NCI-H526 treated with DMSO at 0.1 percent for 48 hours (cell line): ENCODE results near the gene KCNB1.

Experiments used
- DNase-seq: peaks from one replicate; lab custom pipeline; 2025; lab: John Stamatoyannopoulos, UW

The KCNB1 gene

DNA sequence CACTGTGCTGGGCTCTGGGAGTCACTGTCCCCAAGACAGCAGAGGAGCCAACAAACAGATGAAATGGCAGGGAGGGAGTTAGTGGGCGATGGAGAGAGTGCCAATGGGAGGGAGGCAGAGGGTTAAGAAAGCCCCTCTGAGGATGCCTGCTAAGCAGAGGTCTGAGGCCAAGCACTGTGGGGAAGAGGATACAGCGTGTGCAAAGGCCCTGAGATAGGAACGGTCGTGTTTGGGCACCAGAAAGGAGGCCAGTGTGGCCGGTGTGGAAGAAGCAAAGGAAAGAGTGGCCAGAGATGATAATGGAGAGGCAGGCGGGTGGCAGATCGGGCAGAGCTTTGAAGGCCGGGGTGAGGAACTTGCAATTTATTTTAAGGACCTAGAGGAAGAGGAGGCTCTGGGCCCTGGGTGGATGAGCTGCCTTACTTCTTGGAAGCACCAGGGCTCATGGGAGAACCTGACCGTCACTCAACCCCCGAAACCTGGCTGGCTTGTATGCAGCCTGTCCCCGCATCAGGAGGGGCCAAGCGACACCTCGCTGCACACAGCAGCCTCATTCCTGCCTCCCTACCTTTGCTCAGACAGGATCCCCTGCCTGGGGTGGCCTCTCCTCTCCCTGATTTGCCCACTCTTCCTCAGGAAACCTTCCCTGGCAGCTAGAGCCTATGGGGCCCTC is 73.0 kb downstream of the KCNB1 start:
- no peak for DNase-seq

DNA sequence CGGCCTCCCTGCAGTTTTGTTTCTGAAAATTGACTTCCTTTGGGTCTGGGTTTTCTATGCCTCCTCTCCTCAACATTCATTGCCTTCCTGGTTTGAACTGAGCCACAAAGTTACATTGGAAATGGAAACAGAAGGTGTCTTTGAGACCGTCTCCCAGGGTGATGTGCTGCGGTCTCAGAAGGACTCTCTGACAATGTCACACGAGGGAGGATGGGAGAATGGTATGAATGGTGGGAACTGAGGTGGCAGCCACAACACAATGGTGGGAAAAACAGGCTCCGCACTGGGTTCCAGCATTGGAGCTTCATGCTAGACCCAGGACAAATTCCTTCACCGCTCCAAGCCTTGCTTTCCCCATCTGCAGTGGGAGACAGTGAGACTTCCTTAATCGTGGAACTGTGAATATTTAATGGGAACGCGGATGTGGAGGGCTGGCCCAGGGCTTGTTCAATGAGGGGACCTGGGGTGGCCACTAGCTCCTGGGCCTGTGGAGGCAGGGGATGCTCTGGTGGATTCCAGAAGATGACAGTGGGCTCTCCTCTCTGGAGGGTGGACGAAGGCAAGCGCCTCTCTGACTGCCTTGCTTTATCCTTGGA is 73.9 kb downstream of the KCNB1 start:
- DNase-seq = no peak

DNA sequence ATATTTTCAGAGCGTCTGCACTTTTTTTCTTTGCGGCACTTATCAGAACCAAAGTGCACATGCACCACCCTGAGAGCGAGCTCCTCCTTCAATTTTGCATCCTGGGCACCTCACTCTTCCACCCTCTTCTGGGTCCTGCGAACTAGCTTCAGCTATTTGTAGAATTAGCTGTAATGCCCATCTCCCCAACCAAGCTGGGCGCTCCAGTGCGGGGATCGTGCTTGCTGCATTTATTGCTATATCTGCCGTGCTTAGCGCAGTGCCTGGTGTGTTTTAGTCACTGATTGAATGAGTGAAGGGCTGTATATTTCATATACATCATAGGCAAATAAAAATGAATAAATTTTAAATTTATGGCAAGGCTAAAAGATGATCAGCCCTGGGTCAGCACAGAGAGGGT is 75.8 kb downstream of the KCNB1 start:
- DNase-seq = no peak

DNA sequence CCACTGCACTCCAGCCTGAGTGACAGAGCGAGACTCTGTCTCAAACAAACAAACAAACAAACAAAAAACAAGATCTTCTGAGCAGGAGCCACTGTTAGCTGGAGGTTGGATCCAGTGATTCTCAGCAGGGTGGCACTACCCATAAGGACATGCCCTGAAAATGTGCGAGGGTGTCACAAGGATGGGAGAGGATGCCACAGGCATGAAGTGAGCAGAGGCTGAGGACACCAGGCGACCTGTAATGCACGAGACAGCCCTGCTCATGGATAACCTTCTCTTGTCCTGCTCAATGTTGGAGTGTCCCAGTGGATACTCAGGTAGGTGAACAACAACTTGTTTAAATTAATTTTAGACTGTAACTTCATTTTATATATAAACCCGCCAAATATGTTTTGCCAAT is 76.8 kb downstream of the KCNB1 start:
- DNase-seq = no peak

DNA sequence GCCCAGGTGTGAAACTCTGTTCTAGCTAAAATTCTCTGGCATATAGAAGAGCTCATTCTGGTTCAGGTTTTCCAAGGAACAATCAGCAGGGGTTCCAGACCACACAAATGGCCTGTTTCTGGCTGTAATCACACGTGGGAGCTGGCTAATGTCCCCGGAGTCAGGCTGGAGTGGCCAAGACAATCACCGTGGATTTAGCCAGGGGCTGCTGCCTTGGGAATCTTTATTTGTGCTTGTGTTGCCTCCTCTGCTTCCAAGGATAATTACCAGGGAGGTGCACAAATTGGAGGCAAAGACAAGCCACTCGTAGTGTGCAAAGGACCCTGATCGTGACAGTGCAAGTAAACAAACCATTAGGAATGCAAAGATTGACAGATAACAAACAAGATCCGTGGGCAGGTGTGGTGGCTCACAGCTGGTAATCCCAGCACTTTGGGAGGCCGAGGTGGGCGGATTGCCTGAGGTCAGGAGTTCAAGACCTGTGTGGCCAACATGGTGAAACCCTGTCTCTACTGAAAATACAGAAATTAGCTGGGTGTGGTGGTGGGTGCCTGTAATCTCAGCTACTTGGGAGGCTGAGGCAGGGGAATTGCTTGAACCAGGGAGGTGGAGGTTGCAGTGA is 77.3 kb downstream of the KCNB1 start:
- DNase-seq = no peak

DNA sequence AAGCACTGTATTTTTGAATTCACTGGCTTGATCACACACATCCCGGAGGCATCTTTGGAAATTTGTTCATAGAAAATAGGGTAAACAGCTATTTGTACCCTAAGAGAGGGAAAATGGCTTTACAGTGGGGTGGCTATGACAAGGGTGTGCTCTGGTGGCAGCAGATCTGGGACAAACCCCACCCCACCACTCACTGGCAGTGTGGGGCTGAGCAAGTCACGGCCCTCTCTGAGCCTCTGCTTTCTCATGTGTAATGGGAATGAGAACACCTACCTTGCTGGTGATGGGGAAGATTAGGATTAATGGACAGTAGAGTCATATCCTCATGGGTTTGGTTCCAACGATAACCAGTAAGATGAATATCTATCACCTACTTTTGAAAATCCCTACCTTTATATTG is 78.0 kb downstream of the KCNB1 start:
- DNase-seq = no peak

DNA sequence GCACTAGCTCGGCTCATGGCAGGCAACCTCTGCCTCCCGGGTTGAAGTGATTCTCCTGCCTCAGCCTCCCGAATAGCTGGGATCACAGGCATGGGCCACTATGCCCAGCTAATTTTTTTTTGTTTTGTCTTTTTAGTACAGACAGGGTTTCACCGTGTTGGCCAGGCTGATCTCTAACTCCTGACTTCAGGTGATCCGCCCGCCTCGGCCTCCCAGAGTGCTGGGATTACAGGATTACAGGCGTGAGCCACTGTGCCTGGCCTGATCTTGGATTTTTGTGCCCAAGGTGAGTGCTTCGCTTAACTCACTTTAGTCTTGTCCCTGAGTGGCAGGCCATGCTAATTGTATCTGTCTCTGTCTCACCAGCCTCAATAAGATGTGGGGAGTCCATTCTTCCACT is 78.6 kb downstream of the KCNB1 start:
- DNase-seq = no peak

- no peak for DNase-seq
Observed at GRCh38 chr20:49403012-49403411, 79.5 kb downstream of the KCNB1 start.

- no peak for DNase-seq
Observed at GRCh38 chr20:49400904-49401303, 81.6 kb downstream of the KCNB1 start.

DNA sequence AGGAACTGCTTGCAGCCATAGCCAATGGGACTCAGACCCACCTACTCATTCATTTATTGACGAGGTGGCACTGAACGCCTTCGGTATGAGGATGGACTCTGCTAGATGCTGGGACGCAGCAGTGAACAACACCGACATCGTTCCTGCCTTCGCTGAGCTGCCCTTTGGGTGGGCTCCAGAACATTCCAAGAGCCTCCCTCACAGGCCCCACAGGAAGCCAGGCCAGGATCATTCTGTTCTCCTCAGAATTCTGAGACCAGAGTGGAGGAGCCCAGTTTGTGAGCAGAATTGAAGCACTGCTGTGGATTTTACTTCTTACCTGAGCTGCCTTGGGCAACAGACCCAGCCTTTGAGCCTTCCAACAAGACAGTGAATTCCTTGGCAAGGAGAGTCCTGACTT is 82.1 kb downstream of the KCNB1 start:
- DNase-seq = no peak

DNA sequence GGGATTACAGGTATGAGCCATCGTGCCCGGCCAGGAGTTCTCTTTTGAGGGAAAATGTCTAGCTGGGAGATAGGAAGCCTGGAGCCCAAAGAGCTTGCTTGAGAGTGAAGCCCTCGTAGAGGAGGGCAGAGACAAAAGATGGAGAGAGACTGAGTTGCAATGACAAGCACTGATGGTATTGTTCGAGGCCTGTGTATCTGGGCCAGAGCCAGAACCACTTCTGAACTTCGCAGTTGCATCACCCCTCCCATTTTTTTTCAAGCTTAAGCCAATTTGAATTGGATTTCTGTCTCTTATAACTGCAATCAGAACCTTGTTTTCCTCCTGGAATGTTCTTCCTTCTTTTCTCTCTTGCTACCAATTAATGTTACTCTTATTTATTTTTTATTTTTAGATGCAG is 83.1 kb downstream of the KCNB1 start:
- DNase-seq = no peak

DNA sequence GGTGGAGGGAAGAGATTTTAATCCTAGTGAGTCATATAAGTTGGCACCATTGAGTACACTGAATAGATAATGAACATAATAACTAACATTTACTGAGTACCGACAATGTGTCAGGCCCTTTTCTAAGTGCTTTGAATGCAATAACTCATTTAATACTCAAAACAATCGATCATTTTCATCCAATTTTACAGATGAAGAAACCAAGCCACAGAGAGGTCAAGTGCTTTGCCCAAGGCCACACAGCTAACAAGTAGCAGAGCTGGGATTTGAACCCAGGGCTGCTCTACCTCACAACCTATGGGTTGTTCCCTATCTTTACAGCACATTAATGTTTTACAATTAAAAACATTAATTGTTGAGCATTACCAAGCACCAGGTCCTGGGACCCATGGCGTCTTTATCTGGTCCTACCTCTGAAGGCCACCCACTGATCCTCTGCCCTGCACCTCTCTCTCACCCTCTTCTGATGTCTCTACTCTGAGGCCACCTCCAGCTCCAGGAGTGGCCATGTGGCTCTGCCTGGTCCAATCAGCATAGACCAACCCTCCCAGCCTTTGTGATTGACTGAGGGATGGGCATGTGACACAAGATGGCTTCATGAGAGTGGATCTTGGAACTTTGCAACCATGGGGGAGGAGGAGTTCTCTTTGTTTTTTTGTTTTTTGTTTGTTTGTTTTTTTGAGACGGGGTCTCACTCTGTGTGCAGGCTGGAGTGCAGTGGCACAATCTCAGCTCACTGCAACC is 83.9 kb downstream of the KCNB1 start:
- no peak for DNase-seq

GRCh38 chr20:49397525-49397924 is 84.9 kb downstream of the KCNB1 start:
- DNase-seq = no peak

DNA sequence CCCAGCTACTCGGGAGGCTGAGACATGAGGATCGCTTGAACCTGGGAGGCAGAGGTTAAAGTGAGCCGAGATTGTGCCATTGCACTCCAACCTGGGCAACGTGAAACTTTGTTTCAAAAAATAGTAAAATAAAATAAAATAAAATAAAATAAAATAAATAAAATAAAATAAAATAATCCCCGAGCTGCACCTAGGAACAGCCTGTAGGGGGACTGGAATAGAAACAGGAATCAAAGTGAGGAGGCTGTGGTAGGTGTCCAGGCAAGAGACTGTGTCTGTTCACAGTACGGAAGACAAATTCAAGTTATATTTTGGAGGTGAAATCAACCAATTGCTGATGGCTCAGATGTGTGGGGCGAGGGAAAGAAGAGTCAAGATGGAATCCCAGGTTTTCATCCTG is 86.2 kb downstream of the KCNB1 start:
- no peak for DNase-seq

- DNase-seq = no peak
Observed at GRCh38 chr20:49395659-49396058, 86.8 kb downstream of the KCNB1 start.

GRCh38 chr20:49395183-49395582 is 87.3 kb downstream of the KCNB1 start:
- no peak for DNase-seq

DNA sequence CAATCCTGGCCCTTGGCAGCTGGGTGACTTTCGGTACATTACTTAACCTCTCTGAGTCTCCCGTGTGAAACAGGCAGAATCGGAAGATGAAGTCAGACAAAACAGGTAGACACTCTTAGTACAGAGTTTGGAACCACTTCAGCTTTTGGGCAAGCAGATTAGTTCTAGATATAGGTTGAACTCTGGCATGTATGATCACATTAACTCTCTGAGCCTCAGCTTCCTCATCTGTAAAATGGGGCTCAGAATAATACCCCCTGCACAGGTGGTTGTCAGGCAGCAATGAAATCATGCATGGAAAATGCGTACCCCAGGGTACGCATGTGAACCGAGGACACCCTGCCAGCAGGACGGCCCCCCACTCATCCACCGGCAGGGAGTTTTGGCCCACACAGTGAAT is 87.7 kb downstream of the KCNB1 start:
- no peak for DNase-seq

- no peak for DNase-seq
Observed at GRCh38 chr20:49394264-49394663, 88.2 kb downstream of the KCNB1 start.

GRCh38 chr20:49393803-49394202 is 88.7 kb downstream of the KCNB1 start:
- DNase-seq = no peak

- DNase-seq = no peak
Observed at GRCh38 chr20:49392745-49393144, 89.7 kb downstream of the KCNB1 start.

DNA sequence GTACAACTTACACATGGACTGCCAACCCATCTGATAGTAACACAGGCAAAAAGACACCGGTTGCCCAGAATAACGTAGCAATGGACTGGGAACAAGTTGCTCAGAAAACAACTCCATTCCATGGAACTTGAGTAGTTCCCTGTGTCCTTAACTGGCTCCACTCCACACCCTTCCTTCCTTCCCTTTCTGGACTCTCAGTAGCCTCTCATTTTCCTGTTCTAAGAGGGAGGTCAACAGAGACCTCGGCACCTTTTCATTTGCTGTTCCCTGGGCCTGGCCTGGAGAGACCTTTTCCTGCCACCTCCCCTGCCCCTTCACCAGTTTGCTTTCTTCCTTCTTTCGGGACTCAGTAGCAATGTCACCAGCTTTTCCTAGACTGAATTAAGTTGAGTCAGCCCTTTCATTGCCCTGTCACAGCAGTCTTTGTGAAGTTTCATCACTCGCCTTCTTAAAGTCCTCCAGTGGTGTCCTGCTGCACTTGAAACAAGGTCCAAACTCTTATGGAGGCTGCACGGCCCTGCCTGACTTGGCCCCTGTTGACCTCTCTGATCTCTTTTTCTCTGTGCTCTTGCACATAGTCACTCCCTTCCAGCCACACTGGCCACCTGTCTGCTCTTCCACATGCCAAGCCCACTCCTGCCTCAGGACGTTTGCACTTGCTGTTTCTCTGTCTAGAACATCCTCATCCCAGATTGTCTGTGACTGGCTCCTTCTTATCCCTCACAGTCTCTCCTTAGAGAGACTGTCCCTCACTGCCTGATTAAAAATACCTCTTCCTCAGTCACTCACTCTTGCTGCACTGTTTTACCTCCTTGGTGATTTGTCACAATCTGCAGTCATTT is 90.8 kb downstream of the KCNB1 start:
- DNase-seq = no peak

DNA sequence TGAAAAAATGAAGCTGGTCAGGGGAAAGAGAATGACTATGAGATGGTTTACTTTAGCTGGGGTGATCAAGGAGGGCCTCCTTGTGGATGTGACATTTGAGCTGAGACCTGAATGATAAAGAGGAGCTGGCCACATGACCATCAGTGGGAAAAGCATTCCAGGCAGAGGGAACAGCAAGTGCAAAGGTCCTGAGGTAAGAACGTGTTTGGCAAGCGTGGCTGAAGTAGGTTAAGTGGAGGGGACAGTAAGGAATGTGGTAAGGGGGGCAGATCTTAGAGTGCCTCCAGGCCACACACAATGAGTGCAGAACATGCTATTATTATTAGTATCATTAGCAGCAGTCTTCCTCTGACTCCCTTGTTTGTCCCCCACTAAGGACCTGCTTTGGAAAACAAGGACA is 92.6 kb downstream of the KCNB1 start:
- DNase-seq = no peak
